Natural killer cell (primary cell): ENCODE results near the gene VGLL2. TPM values are rescaled to one million over a fixed set of nuclear protein-coding genes. Genes with fewer than 3 reads are reported as not detected.

Experiments used
- ATAC-seq, 3 donors: fragments of 150-1000 bp in 2 of 3; fragments of 200-7000 bp in 1 of 3; cut with Tn5 transposase; 1 replicate in 1 of 3; 2 replicates in 2 of 3; pipeline ENCODE4 v1.10.0; 2021; ENCODE audit warnings: mild to moderate bottlenecking in 2 of 3, moderate library complexity in 2 of 3
- DNase-seq, 2 donors: peaks; one replicate each; pipeline versions ENCODE4 v3.0.0 to v3.0.0-alpha.2; 2013 to 2021; ENCODE audit warnings: mixed read lengths in 1 of 2
- H3K27ac ChIP-seq: one replicate; pipeline ENCODE4 v1.5.1; 2013; ENCODE audit warnings: mild to moderate bottlenecking, low read length
- H3K27me3 ChIP-seq: one replicate; pipeline ENCODE4 v1.6.1; 2013; ENCODE audit warnings: low read length; ENCODE audit not compliant: control insufficient read depth, insufficient read depth
- H3K36me3 ChIP-seq: one replicate; pipeline ENCODE4 v1.6.1; 2013; ENCODE audit warnings: low read length; ENCODE audit not compliant: control insufficient read depth, insufficient read depth
- H3K4me1 ChIP-seq: one replicate; pipeline ENCODE4 v1.6.1; 2013; ENCODE audit warnings: low read length; ENCODE audit not compliant: control insufficient read depth, insufficient read depth
- H3K4me3 ChIP-seq: one replicate; pipeline ENCODE4 v1.5.1; 2013; ENCODE audit warnings: low read length
- H3K9me3 ChIP-seq: one replicate; pipeline ENCODE4 v1.6.1; 2013; ENCODE audit warnings: low read length; ENCODE audit not compliant: control insufficient read depth, insufficient read depth
- H3K27ac Mint-ChIP-seq, 2 donors: one replicate each; pipeline ENCODE4 v1.8.0; 2022; ENCODE audit warnings: mild to moderate bottlenecking in 2 of 2, mixed read lengths in 2 of 2, moderate library complexity in 1 of 2
- H3K27me3 Mint-ChIP-seq, 2 donors: one replicate each; pipeline ENCODE4 v1.8.0; 2022; ENCODE audit warnings: low read depth in 2 of 2, mixed read lengths in 2 of 2
- H3K36me3 Mint-ChIP-seq: one replicate; pipeline ENCODE4 v1.8.0; 2022; ENCODE audit warnings: mixed read lengths
- H3K4me1 Mint-ChIP-seq, 2 donors: one replicate each; pipeline ENCODE4 v1.8.0; 2022; ENCODE audit warnings: mixed read lengths in 2 of 2
- H3K4me3 Mint-ChIP-seq: one replicate; pipeline ENCODE4 v1.8.0; 2022; ENCODE audit warnings: mild to moderate bottlenecking, moderate library complexity, mixed read lengths
- H3K9me3 Mint-ChIP-seq, 2 donors: one replicate each; pipeline ENCODE4 v1.8.0; 2022; ENCODE audit warnings: mixed read lengths in 2 of 2
- WGBS: methylation state at CpG from one replicate; pipeline ENCODE4 v1.1.7; 2013; ENCODE audit warnings: missing lambda C conversion rate; ENCODE audit not compliant: insufficient coverage; 5-methylcytosine and 5-hydroxymethylcytosine counted together
- intact Hi-C: fragments of 100-400 bp; cut with micrococcal nuclease; formaldehyde crosslinking; loops from one replicate; pipeline ENCODE4 v1.14.2; 2022
- total RNA-seq, 4 donors: library from RNA; stranded (reverse); fragments of 120-200 nt in 1 of 4; gene quantifications; one replicate each; pipeline versions ENCODE4 v1.2.3 to v1.2.4, GENCODE V29; 2013 to 2022
- TF ChIP-seq, protein P1 (sequence below): fragments of 200-600 bp; IDR thresholded peaks from one replicate; pipeline ENCODE4 v1.8.0; 2022; ENCODE audit warnings: antibody characterized with exemption

VGLL2 gene
- total RNA-seq, 3 donors from 2014 or later (not counting 1 experiment from before 2014, with no cell fraction given), result not detected

DNA sequence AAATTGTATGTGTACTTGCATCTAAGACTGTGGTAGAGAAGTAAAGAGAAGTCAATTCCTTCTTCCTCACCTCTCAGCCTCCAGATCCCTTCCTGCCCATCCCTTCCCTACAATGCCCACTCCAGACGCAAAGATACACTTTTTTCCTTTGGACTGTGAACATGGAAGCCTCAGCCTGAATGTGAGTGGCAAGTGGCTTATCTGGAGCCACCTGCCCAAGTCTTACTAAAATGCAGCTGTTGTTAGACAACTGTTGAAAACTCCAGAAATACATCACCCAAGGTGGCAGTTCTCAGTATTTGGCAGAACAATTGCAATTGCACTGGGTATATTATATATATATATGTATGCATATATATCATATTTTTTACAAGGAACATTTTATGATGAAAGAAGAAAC lies 7.5 kb downstream of the VGLL2 start:
- H3K4me1 ChIP-seq, result no peaks in the 10 kb centered on the region
- no peak for DNase-seq
- H3K4me3 ChIP-seq, result no peak overlapping the region
- H3K9me3 ChIP-seq, result no peaks in the 10 kb centered on the region
- H3K27me3 ChIP-seq, result peaks cover 28% of the 10 kb centered on the region
- H3K4me1 Mint-ChIP-seq, result no peaks in the 10 kb centered on the region
- intact Hi-C loops, result no loop called here
- H3K36me3 ChIP-seq, result no peaks in the 10 kb centered on the region
- H3K27ac Mint-ChIP-seq, result no peak overlapping the region
- ATAC-seq, result no peak
- no peaks in the 10 kb centered on the region for H3K36me3 Mint-ChIP-seq
- peaks cover 50 to 68% of the 10 kb centered on the region in 2 donors for H3K27me3 Mint-ChIP-seq
- TF ChIP-seq, protein P1, sequence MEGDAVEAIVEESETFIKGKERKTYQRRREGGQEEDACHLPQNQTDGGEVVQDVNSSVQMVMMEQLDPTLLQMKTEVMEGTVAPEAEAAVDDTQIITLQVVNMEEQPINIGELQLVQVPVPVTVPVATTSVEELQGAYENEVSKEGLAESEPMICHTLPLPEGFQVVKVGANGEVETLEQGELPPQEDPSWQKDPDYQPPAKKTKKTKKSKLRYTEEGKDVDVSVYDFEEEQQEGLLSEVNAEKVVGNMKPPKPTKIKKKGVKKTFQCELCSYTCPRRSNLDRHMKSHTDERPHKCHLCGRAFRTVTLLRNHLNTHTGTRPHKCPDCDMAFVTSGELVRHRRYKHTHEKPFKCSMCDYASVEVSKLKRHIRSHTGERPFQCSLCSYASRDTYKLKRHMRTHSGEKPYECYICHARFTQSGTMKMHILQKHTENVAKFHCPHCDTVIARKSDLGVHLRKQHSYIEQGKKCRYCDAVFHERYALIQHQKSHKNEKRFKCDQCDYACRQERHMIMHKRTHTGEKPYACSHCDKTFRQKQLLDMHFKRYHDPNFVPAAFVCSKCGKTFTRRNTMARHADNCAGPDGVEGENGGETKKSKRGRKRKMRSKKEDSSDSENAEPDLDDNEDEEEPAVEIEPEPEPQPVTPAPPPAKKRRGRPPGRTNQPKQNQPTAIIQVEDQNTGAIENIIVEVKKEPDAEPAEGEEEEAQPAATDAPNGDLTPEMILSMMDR, result no peak
- WGBS, result 50% methylated on average over 1 of the region's 1 CpG
- no peak overlapping the region for H3K27ac ChIP-seq
- no peak overlapping the region for H3K4me3 Mint-ChIP-seq
- H3K9me3 Mint-ChIP-seq, result no peaks in the 10 kb centered on the region

DNA sequence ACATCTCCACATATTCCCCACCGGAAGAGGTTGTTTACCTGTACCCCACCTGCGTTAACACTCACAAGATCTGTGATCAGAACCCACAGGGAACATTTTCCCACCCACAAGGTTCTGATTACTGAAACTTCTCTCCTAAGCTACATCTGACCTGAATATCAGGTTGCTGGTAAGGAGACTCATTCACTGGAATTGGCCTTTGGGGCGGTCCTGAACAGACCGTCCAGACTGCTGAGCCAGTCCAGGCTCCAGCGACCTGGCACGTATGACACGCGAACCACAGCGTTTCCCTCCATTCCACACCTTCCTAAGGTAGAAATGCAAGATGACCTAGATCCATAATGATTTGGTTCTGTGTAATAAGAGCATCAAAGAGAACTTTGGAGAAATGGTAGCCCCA lies 9.8 kb downstream of the VGLL2 start:
- intact Hi-C loops, result no loop called here
- Mint-ChIP-seq H3K9me3 (no peaks in the 10 kb centered on the region), H3K36me3 (no peaks in the 10 kb centered on the region), H3K4me3 (no peak overlapping the region), H3K27ac (no peak overlapping the region), H3K27me3 (peaks cover 30 to 45% of the 10 kb centered on the region in 2 donors), H3K4me1 (no peaks in the 10 kb centered on the region)
- TF ChIP-seq, protein P1, result no peak
- Histone ChIP-seq H3K27me3 (peaks cover 11% of the 10 kb centered on the region), H3K9me3 (no peaks in the 10 kb centered on the region), H3K4me3 (no peak overlapping the region), H3K27ac (no peak overlapping the region), H3K36me3 (no peaks in the 10 kb centered on the region), H3K4me1 (no peaks in the 10 kb centered on the region)
- ATAC-seq (no peak), DNase-seq (no peak)
- WGBS, result 90% methylated on average over 4 of the region's 9 CpGs

DNA sequence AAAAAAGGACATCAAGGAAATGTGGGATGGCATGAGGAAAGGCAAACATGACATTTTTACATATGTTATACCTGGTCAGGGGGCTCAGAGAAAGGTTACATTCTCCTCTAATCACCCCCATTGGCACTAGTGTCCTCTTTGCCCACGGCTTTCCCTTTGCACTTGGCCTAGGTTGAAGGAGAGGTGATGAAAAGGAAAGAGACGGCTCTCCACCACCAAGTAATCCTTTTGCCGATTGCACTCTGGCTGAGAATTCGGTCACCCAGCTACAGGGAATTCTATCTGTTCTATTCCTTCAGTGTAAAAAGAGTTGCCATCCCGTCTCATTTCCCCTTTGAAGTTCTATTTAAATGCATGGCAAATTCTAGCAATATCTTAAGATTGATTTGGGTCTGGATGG lies 10.4 kb downstream of the VGLL2 start:
- H3K27me3 Mint-ChIP-seq, result peaks cover 30 to 45% of the 10 kb centered on the region in 2 donors

More for the DNA sequence above, 10.4 kb downstream of the VGLL2 start:
- Mint-ChIP-seq H3K27ac (no peak overlapping the region), H3K36me3 (no peaks in the 10 kb centered on the region), H3K4me3 (no peak overlapping the region), H3K4me1 (no peaks in the 10 kb centered on the region), H3K9me3 (no peaks in the 10 kb centered on the region)
- Histone ChIP-seq H3K4me3 (no peak overlapping the region), H3K36me3 (no peaks in the 10 kb centered on the region), H3K9me3 (no peaks in the 10 kb centered on the region), H3K27me3 (peaks cover 11% of the 10 kb centered on the region), H3K4me1 (no peaks in the 10 kb centered on the region), H3K27ac (no peak overlapping the region)
- 69% methylated on average over 2 of the region's 5 CpGs for WGBS
- TF ChIP-seq, protein P1, result no peak
- intact Hi-C loops, result no loop called here
- DNase-seq, result no peak
- ATAC-seq, result no peak
